GM13976 (cell line): ENCODE data around the gene BFSP2.
"Not testable (repeated sequence)": the region's sequence is repeated elsewhere in the genome, so short reads cannot be mapped to it uniquely, and the experiment has no call there.

Source experiments
- DNase-seq: peaks from one replicate; pipeline ENCODE4 v3.0.0; 2012; ENCODE audit warnings: low spot score
- in situ Hi-C: fragments of 300-500 bp; cut with MboI; formaldehyde crosslinking; loops from one replicate; pipeline ENCODE4 v1.12.0; 2022; ENCODE audit warnings: low sequenced_read_pairs, mixed read lengths, inconsistent platforms; ENCODE audit not compliant: unreplicated experiment
- TF ChIP-seq, protein P1 (sequence below): IDR thresholded peaks from 2 replicates; pipeline ENCODE4 v1.5.1; 2012; ENCODE audit warnings: borderline replicate concordance, mild to moderate bottlenecking; ENCODE audit not compliant: insufficient read depth; ENCODE audit errors: extremely low read depth, missing control alignments, control extremely low read depth

Gene BFSP2

GRCh38 chr3:133514418-133514817 lies 114.6 kb downstream of the BFSP2 start:
- in situ Hi-C loops: no loop called here
- DNase-seq: no peak
- TF ChIP-seq, protein P1, sequence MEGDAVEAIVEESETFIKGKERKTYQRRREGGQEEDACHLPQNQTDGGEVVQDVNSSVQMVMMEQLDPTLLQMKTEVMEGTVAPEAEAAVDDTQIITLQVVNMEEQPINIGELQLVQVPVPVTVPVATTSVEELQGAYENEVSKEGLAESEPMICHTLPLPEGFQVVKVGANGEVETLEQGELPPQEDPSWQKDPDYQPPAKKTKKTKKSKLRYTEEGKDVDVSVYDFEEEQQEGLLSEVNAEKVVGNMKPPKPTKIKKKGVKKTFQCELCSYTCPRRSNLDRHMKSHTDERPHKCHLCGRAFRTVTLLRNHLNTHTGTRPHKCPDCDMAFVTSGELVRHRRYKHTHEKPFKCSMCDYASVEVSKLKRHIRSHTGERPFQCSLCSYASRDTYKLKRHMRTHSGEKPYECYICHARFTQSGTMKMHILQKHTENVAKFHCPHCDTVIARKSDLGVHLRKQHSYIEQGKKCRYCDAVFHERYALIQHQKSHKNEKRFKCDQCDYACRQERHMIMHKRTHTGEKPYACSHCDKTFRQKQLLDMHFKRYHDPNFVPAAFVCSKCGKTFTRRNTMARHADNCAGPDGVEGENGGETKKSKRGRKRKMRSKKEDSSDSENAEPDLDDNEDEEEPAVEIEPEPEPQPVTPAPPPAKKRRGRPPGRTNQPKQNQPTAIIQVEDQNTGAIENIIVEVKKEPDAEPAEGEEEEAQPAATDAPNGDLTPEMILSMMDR: no peak

GRCh38 chr3:133515127-133515526 lies 115.3 kb downstream of the BFSP2 start:
- no peak for DNase-seq
- TF ChIP-seq, protein P1: no peak
- in situ Hi-C loops: no loop called here

GRCh38 chr3:133520286-133520685 lies 120.4 kb downstream of the BFSP2 start:
- DNase-seq: no peak
- in situ Hi-C loops: no loop called here
- TF ChIP-seq, protein P1: no peak

GRCh38 chr3:133520938-133521337 lies 121.1 kb downstream of the BFSP2 start:
- in situ Hi-C loops, DNase-seq: not testable (repeated sequence)

DNA sequence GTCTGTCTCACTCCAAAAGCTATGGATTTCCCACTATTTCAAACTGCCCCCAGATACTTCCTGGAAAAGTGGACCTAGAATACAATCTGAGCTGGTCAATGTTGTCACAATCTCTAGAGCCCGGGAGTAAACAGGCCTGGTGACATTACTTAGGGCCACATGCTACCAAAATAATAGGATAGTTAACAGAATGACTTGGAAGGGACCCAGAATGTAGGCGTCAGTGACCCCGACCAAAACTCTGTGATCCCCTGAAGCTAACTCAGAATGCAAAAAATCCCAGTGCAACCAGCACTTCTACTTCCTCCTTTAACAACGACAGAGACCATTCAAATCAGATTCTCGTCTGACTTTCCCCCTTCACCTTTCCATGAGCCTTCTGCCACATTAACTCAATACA lies 122.1 kb downstream of the BFSP2 start:
- TF ChIP-seq, protein P1: no peak
- in situ Hi-C loops: no loop called here
- no peak for DNase-seq

- in situ Hi-C loops, DNase-seq: not testable (repeated sequence)
Measured at GRCh38 chr3:133523758-133524157, 123.9 kb downstream of the BFSP2 start.
